OCI-M2 (cell line): Measurements from ENCODE around the gene SAYSD1.

ENCODE experiments used
- DNase-seq: peaks from one replicate; lab custom pipeline; 2025; ENCODE audit not compliant: unreplicated experiment; lab: John Stamatoyannopoulos, UW

The SAYSD1 gene

DNA sequence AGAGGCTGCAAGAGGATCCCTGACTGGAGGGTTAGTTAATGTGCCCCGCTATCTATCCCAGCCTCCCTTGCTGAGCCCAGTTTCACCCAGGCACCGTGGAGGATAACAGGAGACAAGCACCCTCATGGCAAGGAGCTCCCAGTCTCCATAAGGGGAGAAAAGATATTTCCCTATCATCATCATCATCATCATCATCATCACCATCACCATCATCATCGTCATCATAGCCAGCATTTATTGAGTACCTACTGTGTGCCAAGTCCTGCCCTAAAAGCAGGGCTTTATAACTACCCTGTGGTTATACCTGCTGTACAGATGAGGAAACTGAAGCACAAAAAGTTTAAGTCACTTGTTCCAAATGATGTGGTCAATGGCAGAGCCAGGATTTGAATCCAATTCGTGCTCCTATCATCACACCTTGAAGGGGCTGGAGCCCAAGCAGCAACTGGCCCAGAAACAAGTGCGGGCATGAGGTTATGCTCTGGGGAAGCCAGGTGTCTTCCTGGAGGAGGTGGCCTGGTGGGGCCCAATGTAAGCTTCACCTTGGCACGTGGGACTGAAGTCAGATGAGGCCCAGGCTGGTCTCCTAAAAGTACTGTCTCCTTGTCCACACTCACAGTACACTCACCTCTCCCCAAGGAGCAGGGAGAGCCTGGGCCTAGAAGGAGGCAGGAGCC lies 56.4 kb downstream of the SAYSD1 start:
- no peak for DNase-seq

DNA sequence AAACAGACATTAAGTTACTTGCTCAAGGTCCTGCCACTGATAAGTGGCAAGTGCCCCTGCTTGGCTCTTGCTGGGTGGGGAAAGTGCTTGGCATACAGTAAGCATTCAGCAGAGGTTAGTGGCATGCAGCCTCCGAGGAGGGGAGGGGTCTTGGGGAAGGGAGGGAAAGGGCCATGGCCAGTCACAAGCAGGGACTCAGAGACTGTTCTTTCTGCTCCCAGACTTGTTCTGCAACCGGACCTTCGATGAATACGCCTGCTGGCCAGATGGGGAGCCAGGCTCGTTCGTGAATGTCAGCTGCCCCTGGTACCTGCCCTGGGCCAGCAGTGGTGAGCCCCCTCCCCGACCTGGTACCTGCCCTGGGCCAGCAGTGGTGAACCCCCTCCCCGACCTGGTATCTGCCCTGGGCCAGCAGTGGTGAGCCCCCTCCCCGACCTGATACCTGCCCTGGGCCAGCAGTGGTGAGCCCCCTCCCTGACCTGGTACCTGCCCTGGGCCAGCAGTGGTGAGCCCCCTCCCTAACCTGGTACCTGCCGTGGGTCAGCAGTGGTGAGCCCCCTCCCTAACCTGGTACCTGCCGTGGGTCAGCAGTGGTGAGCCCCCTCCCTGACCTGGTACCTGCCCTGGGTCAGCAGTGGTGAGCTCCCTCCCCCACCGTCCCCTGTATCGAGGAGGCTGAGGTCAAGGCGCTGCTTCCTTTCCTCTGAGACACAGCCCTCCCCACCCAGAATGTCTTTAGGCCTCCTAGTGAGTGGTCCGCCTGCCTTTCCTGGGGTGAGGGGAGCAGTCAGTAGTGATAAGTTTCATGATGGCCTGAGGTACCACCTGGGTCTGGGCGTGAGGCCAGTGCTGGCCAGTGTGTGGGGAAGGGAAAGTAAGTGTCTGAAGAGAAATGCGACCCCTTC lies 57.5 kb downstream of the SAYSD1 start:
- no peak for DNase-seq

DNA sequence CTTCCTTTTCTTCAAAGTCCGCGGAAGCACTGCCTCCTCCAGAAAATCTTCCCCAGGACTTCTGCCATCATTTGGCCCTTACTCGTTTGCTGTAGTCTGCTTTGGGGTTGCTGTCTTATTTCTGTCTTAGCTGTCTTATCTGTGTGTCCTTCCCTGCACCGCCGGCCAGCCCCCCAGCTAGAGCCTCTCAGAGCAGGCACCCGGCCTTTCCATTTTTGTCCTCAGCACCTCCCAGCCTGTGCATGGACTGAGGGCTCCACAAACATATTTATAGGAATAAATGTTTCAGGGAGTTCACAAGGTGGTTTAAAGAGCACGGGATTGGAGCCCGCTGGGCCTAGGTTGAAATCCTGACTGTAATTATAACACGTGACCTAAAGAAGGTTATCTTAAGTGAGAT lies 58.3 kb downstream of the SAYSD1 start:
- DNase-seq: no peak

DNA sequence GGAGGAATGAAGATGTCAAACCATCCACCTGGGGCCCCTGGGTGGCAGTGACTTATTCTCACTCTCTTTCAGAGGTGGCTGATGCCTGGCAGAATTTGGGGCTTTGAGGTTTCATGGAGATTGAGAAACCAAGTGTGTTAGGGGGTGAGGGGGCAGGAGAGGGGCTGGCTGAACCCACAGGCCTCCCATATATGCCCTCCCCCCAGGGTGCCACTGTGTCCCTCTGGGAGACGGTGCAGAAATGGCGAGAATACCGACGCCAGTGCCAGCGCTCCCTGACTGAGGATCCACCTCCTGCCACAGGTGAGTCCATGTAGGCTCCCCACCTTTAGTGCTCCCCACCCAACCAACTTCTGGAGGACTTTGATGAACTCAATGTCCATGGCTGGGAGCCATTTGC lies 58.8 kb downstream of the SAYSD1 start:
- DNase-seq: no peak

DNA sequence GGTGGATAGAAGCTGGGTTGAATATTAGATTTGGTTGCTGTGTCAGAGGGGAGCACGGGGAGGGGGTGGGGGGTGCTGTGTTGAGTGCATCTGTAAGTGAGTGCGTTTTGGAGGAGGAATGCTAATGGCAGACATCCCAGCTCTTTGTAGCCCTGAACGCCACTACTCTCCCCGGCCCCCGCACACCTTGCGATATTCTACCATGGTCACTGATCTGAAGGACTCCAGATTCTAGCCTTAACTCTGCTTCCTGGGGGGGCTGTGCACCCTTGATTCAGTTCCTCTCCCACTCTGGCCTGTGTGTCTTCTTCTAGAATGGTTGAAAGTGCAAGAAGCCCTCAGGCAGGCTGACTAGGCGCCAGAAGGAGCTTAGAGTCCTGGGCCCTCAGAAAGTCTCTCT lies 59.3 kb downstream of the SAYSD1 start:
- no peak for DNase-seq

DNA sequence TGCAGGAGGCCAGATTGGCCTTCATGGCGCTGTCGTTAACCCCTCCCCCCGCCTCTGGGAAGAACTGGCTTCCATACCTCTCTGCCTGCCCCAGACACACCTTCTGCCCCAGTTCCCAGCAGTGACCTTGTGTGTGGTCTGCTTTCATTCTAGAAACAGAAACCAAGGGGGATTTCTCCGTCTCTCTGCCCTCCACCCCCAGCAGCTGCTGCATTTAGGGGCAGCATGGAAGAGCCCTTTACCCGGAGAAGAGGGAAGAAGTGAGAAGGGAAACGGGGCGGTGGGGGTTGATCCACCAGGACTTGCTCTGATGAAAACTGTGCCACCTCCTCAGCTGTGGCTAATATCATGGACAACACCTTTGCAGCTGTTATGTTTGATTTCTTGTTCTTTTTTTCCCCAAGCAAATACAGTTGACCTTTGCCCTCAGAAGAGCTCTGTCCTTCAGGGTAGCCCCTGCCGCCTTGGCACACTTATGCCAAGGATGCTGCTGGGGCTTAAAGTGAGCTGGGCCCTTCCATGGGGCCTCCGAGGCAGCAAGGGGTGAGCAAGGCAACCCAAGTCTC lies 60.3 kb downstream of the SAYSD1 start:
- DNase-seq: no peak
